T-helper 2 cell treated with Interferon-gamma antibody and Interleukin-4, amounts not matched to agents 5 μg/mL and 100 μg/mL, for 36 hours (primary cell): ENCODE measurements around the gene TRMT44.

ENCODE experiments used
- DNase-seq: peaks from one replicate; pipeline ENCODE4 v3.0.0; 2021; ENCODE audit warnings: low spot score
- H3K27ac Mint-ChIP-seq: one replicate; pipeline ENCODE4 v1.8.0; 2021; ENCODE audit warnings: mild to moderate bottlenecking, mixed read lengths
- H3K27me3 Mint-ChIP-seq: one replicate; pipeline ENCODE4 v1.8.0; 2021; ENCODE audit warnings: low read depth, mixed read lengths
- H3K36me3 Mint-ChIP-seq: one replicate; pipeline ENCODE4 v1.8.0; 2021; ENCODE audit warnings: low read depth, mixed read lengths
- H3K4me1 Mint-ChIP-seq: one replicate; pipeline ENCODE4 v1.8.0; 2021; ENCODE audit warnings: low read depth, mixed read lengths
- H3K4me3 Mint-ChIP-seq: one replicate; pipeline ENCODE4 v1.8.0; 2022; ENCODE audit warnings: mild to moderate bottlenecking, moderate library complexity, mixed read lengths
- H3K9me3 Mint-ChIP-seq: one replicate; pipeline ENCODE4 v1.8.0; 2021; ENCODE audit warnings: mixed read lengths

The TRMT44 gene

GRCh38 chr4:8440492-8441311, at the start of gene TRMT44, which contains the start of gene ACOX3:
Gene TRMT44, plus strand, starts transcription at chr4:8440777. Its CDS starts 46 bp downstream, at chr4:8440823.
Gene ACOX3, minus strand, starts transcription at chr4:8440723. Its CDS starts 24,202 bp downstream, at chr4:8416521.
- Mint-ChIP-seq H3K36me3 (peaks cover 10% of the 10 kb centered on the region), H3K27me3 (no peaks in the 10 kb centered on the region), H3K4me1 (peaks cover 47% of the 10 kb centered on the region), H3K27ac (peak within 1 kb of the TSS; percentile 98), H3K4me3 (peak within 1 kb of the TSS; percentile 92), H3K9me3 (peaks cover 5% of the 10 kb centered on the region)
- peak; percentile 96 for DNase-seq

- H3K36me3 Mint-ChIP-seq, result peaks cover 2% of the 10 kb centered on the region
- H3K27ac Mint-ChIP-seq, result no peak overlapping the region
- no peak for DNase-seq
- no peaks in the 10 kb centered on the region for H3K9me3 Mint-ChIP-seq
- no peaks in the 10 kb centered on the region for H3K27me3 Mint-ChIP-seq
- no peaks in the 10 kb centered on the region for H3K4me1 Mint-ChIP-seq
- no peak overlapping the region for H3K4me3 Mint-ChIP-seq
These were observed 49.5 kb upstream of the TRMT44 start for GRCh38 chr4:8391071-8391470.

- H3K9me3 Mint-ChIP-seq, result no peaks in the 10 kb centered on the region
- no peak overlapping the region for H3K27ac Mint-ChIP-seq
- no peaks in the 10 kb centered on the region for H3K4me1 Mint-ChIP-seq
- H3K27me3 Mint-ChIP-seq, result no peaks in the 10 kb centered on the region
- DNase-seq, result no peak
- H3K36me3 Mint-ChIP-seq, result peaks cover 2% of the 10 kb centered on the region
- H3K4me3 Mint-ChIP-seq, result no peak overlapping the region
These were observed 48.6 kb upstream of the TRMT44 start for GRCh38 chr4:8391972-8392371.

- no peaks in the 10 kb centered on the region for H3K9me3 Mint-ChIP-seq
- no peak overlapping the region for H3K4me3 Mint-ChIP-seq
- no peaks in the 10 kb centered on the region for H3K4me1 Mint-ChIP-seq
- no peaks in the 10 kb centered on the region for H3K27me3 Mint-ChIP-seq
- peaks cover 2% of the 10 kb centered on the region for H3K36me3 Mint-ChIP-seq
- no peak for DNase-seq
- H3K27ac Mint-ChIP-seq, result no peak overlapping the region
These were observed 47.9 kb upstream of the TRMT44 start for GRCh38 chr4:8392591-8393190.

- DNase-seq, result no peak
- no peaks in the 10 kb centered on the region for H3K27me3 Mint-ChIP-seq
- no peak overlapping the region for H3K4me3 Mint-ChIP-seq
- no peaks in the 10 kb centered on the region for H3K9me3 Mint-ChIP-seq
- H3K4me1 Mint-ChIP-seq, result no peaks in the 10 kb centered on the region
- H3K36me3 Mint-ChIP-seq, result peaks cover 2% of the 10 kb centered on the region
- no peak overlapping the region for H3K27ac Mint-ChIP-seq
These were observed 47.0 kb upstream of the TRMT44 start for GRCh38 chr4:8393593-8394038.

- no peak overlapping the region for H3K4me3 Mint-ChIP-seq
- no peaks in the 10 kb centered on the region for H3K27me3 Mint-ChIP-seq
- H3K9me3 Mint-ChIP-seq, result no peaks in the 10 kb centered on the region
- H3K27ac Mint-ChIP-seq, result no peak overlapping the region
- H3K4me1 Mint-ChIP-seq, result no peaks in the 10 kb centered on the region
- DNase-seq, result no peak
- peaks cover 2% of the 10 kb centered on the region for H3K36me3 Mint-ChIP-seq
These were observed 46.5 kb upstream of the TRMT44 start for GRCh38 chr4:8394061-8394519.

- no peak for DNase-seq
- H3K27me3 Mint-ChIP-seq, result no peaks in the 10 kb centered on the region
- no peak overlapping the region for H3K4me3 Mint-ChIP-seq
- no peaks in the 10 kb centered on the region for H3K4me1 Mint-ChIP-seq
- H3K9me3 Mint-ChIP-seq, result no peaks in the 10 kb centered on the region
- H3K36me3 Mint-ChIP-seq, result peaks cover 2% of the 10 kb centered on the region
- H3K27ac Mint-ChIP-seq, result no peak overlapping the region
These were observed 45.8 kb upstream of the TRMT44 start for GRCh38 chr4:8394806-8395205.

GRCh38 chr4:8395504-8396296, 44.9 kb upstream of the TRMT44 start:
- H3K9me3 Mint-ChIP-seq, result no peaks in the 10 kb centered on the region
- H3K36me3 Mint-ChIP-seq, result peaks cover 2% of the 10 kb centered on the region

GRCh38 chr4:8396762-8397406, 43.7 kb upstream of the TRMT44 start:
- H3K4me1 Mint-ChIP-seq, result no peaks in the 10 kb centered on the region
- H3K36me3 Mint-ChIP-seq, result peaks cover 2% of the 10 kb centered on the region
- no peak for DNase-seq
- no peak overlapping the region for H3K4me3 Mint-ChIP-seq
- no peaks in the 10 kb centered on the region for H3K9me3 Mint-ChIP-seq
- no peak overlapping the region for H3K27ac Mint-ChIP-seq
- H3K27me3 Mint-ChIP-seq, result no peaks in the 10 kb centered on the region

More at GRCh38 chr4:8395504-8396296, 44.9 kb upstream of the TRMT44 start:
- Mint-ChIP-seq H3K27ac (no peak overlapping the region), H3K27me3 (no peaks in the 10 kb centered on the region), H3K4me3 (no peak overlapping the region), H3K4me1 (no peaks in the 10 kb centered on the region)
- DNase-seq, result no peak

GRCh38 chr4:8398347-8398746, 42.2 kb upstream of the TRMT44 start:
- no peaks in the 10 kb centered on the region for H3K4me1 Mint-ChIP-seq
- no peaks in the 10 kb centered on the region for H3K36me3 Mint-ChIP-seq
- no peaks in the 10 kb centered on the region for H3K9me3 Mint-ChIP-seq
- no peak for DNase-seq
- H3K4me3 Mint-ChIP-seq, result no peak overlapping the region
- no peak overlapping the region for H3K27ac Mint-ChIP-seq
- no peaks in the 10 kb centered on the region for H3K27me3 Mint-ChIP-seq

GRCh38 chr4:8399298-8399697, 41.3 kb upstream of the TRMT44 start:
- Mint-ChIP-seq H3K36me3 (no peaks in the 10 kb centered on the region), H3K27ac (no peak overlapping the region), H3K27me3 (no peaks in the 10 kb centered on the region), H3K4me3 (no peak overlapping the region), H3K9me3 (no peaks in the 10 kb centered on the region), H3K4me1 (no peaks in the 10 kb centered on the region)
- DNase-seq, result no peak

- H3K36me3 Mint-ChIP-seq, result no peaks in the 10 kb centered on the region
- H3K9me3 Mint-ChIP-seq, result no peaks in the 10 kb centered on the region
- no peaks in the 10 kb centered on the region for H3K4me1 Mint-ChIP-seq
- no peak overlapping the region for H3K4me3 Mint-ChIP-seq
- DNase-seq, result no peak
- H3K27ac Mint-ChIP-seq, result no peak overlapping the region
- H3K27me3 Mint-ChIP-seq, result no peaks in the 10 kb centered on the region
These were observed 39.8 kb upstream of the TRMT44 start for GRCh38 chr4:8400632-8401325.

- Mint-ChIP-seq H3K4me3 (no peak overlapping the region), H3K4me1 (no peaks in the 10 kb centered on the region), H3K36me3 (no peaks in the 10 kb centered on the region), H3K9me3 (no peaks in the 10 kb centered on the region), H3K27ac (no peak overlapping the region), H3K27me3 (no peaks in the 10 kb centered on the region)
- DNase-seq, result no peak
These were observed 38.9 kb upstream of the TRMT44 start for GRCh38 chr4:8401665-8402064.
